Daoy (cell line): ENCODE measurements around the gene POLRMT. TPM values are rescaled to one million over a fixed set of nuclear protein-coding genes. Genes with fewer than 3 reads are reported as not detected.

Experiments used
- DNase-seq: peaks from one replicate; pipeline ENCODE4 v3.0.0-alpha.2; 2015; ENCODE audit warnings: low read depth
- total RNA-seq: library from RNA; depleted of rRNA; stranded (reverse); fragments of >200 nt; shearing (Covaris generic); gene quantifications from 2 replicates; pipeline ENCODE4 v1.2.3, GENCODE V29; 2014; rRNA removed

Gene POLRMT
- total RNA-seq, 1 experiment from 2014 or later: 96.8 TPM

GRCh38 chr19:579111-579841 is 54.1 kb downstream of the POLRMT start:
- no peak for DNase-seq

GRCh38 chr19:577439-578392 is 55.6 kb downstream of the POLRMT start:
- DNase-seq: no peak

DNA sequence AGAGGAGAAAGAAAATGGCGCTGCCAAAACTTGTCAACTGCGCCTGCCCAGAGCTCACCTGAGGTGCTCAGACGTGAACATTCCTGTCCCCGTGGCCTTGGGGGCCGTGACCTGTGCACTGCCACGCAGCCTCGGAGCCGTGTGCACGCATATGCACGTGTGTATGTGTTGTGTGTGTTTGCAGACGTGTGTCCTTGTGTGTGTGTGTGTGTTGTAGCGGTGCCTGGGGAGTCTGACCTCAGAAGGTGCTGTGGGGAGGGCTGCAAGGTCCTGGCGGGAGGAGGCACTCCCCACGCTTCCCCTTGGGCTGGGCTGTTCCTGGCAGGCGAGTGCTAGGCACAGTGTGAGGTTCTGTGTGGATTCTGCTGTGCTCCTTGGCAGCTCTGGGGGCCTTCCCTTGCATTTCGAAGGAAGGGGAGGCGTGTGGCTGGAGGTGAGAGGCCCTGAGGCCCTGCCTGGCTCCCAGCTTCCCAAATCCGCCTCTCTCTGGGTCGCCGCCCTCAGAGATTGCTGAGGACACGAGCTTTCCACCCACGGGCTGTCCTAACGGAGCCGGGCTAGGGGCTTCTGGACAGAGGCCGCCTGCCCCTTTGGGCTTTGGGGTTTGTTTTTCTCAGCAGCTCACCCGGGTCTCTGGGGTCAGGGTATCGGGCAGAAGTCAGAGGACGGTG is 56.4 kb downstream of the POLRMT start:
- DNase-seq: no peak

GRCh38 chr19:575527-576506 is 57.5 kb downstream of the POLRMT start:
- peak; percentile 88 for DNase-seq

DNA sequence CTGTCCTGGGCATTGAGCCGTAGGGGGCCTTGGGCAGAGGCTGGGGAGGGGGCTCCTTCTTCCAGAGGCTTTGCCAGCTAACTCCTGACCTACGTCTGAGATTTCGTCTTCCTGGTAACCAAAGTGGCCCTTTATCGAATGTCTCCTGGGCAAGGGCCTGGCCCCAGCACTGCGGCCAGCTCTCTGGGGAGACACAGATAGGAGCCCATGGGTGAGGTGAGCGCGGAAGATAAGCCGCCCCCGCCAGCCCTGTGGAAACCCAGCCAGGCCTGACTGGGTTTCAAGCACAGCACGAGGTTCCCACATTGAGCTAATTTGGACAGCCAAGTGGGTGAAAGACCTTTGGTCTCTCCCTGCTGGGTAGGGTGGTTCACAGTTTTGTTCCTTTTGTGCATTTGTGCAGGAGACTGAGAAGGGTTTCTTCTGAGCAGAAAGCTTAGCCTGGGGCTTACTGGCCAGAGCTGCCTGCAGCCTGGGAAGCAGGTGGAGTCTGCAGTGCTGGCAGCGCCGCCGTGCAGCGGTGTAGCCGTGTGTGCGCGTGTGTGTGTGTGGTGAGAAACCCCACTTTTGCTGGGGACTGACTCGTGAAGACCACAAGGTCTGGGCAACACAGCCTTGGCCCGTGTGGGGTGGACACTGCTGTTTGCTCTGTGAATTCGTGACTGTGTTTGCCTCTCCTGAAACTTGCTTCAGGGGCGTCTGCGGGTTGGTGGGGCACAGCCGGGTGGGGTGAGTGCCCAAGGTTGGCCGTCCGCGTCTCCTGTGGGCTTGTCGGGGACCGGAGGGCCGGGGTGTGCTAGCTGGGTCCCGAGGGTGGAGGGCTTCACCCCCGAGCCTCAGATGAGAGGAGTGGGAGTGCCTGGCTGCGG is 58.4 kb downstream of the POLRMT start:
- peak; percentile 57 for DNase-seq

DNA sequence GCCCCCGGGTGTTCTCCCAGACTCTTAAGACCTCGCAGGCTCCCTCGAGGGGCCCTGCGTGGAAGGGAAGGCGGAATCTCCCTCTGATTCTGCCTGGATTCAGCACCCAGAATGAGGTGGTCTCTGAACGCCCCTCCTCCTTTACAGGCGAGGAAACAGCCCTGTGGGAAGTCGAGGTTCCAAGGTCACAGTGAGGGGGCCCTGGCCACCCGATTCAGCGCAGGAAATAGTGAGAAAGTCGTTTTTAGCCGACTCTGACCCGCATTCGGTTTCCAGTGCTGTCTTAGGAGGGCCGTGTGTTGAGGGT is 59.9 kb downstream of the POLRMT start:
- no peak for DNase-seq

- peak; percentile 57 for DNase-seq
Measured at GRCh38 chr19:572743-573518, 60.4 kb downstream of the POLRMT start.

DNA sequence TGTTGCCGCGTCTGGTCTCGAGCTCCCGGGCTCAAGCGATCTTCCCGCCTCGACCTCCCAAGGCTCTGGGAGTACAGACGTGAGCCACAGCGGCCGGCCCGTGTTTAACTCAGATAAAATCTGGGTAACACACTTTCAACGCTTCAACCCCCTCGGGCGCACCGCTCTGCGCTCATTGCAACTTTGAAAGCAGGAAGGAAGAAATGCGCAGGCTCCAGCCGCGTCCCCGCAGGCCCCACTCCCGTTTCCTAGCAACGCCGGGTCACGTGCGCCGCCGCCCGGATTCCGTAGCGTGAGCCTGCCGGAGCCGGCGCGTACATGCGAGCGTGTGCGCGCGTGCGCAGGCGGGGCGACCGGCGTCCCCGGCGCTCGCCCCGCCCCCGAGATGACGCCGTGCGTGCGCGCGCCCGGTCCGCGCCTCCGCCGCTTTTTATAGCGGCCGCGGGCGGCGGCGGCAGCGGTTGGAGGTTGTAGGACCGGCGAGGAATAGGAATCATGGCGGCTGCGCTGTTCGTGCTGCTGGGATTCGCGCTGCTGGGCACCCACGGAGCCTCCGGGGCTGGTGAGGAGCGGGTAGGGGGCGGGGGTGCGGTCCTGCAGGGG is 61.1 kb downstream of the POLRMT start, which contains the start of gene BSG:
Gene BSG (plus strand): TSS at position 457 of the 603 bp plus-strand sequence. CDS start 39 bp downstream, at position 496.
- DNase-seq: peak; percentile 99

DNA sequence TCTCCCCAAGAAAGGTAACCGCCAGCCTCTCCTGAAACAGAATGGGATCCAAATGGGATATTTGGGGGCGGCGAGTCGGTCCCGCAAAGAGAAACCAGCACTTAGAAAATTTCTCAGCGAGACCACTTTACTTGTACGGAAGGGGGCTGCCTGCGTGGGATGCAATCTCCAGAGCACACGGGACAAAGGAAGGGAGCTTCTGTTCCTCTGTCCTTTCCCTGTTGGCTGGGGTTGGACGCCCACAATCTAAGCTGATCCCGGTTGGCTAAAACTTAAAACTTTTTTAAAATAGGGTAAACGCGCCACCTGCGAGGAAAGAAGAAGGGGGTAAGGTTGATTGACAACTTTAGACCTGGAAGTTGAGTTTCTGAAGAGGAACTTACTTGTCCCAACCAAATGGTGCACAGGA is 61.8 kb downstream of the POLRMT start:
- peak; percentile 66 for DNase-seq

DNA sequence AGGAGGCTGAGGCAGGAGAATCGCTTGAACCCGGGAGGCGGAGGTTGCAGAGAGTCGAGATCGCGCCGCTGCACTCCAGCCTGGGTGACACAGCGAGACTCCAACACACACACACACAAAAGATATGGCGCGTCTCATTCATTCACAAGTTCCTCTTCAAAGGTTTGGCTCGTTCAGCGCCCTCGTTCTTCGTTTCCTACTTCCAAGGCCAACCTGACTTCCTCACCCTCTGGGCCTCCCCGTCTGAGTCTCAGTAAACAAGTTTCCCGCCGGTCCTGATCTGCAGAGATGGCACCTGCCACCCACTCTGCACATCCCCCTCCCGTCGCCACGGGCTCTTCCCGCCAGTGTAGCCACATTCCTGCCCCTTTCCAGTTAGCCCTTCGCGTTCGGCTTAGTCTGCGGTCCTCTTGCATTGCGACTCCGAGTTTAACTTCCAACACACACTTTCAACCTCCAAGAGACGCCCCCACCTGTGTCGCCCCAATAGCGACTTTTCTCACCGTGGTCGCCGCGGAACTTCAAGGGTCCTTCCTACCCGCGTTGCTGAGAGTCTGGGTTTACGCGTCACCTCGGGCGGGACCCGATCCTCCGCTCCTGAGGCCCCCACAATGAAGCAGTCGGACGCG is 62.3 kb downstream of the POLRMT start:
- DNase-seq: peak; percentile 74

DNA sequence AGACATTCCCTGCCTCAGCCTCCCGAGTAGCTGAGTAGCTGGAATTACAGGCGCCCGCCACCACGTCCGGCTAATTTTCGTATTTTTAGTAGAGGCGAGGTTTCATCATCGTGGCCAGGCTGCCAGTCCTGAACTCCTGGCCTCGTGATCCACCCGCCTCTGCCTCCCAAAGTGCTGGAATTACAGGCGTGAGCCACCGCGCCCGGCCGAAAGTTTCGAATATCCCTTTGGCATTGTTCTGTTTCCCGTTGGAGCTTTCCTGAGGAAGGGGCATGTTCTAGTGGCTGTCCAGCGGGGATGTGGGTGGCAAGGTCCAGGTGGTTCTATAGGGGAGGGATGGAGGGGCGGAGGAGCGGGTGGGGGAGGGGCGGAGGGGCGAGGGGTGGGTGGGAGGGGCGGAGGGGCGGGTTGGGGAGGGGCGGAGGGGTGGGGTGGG is 63.1 kb downstream of the POLRMT start:
- DNase-seq: no peak

- DNase-seq: no peak
Measured at GRCh38 chr19:567296-567900, 65.9 kb downstream of the POLRMT start.

Other genes with a start within 250 kb of the POLRMT start
- 0.06 TPM in 1 of 2 replicates, not detected in the other for gene C2CD4C, start 224.4 kb downstream of the POLRMT start, total RNA-seq
- gene SHC2, start 172.5 kb downstream of the POLRMT start, total RNA-seq: 0.11 TPM in 1 of 2 replicates, not detected in the other
- not detected in 2 replicates for gene MADCAM1, start 137.1 kb downstream of the POLRMT start, total RNA-seq
- gene TPGS1, start 126.0 kb downstream of the POLRMT start, total RNA-seq: 54.9 and 58.9 TPM in 2 replicates
- gene CDC34, start 101.8 kb downstream of the POLRMT start, total RNA-seq: 105 and 108 TPM in 2 replicates
- 4.2 and 5.5 TPM in 2 replicates for gene GZMM, start 89.5 kb downstream of the POLRMT start, total RNA-seq
- gene BSG, start 60.9 kb downstream of the POLRMT start, total RNA-seq: 501 and 514 TPM in 2 replicates
- 0.09 and 0.97 TPM in 2 replicates for gene HCN2, start 43.7 kb downstream of the POLRMT start, total RNA-seq
- gene FGF22, start 6.3 kb upstream of the POLRMT start, total RNA-seq: not detected in 2 replicates
- 58.2 and 62.7 TPM in 2 replicates for gene RNF126, start 29.7 kb upstream of the POLRMT start, total RNA-seq
- gene FSTL3, start 42.9 kb upstream of the POLRMT start, total RNA-seq: 104 and 119 TPM in 2 replicates
- gene PRSS57, start 61.9 kb upstream of the POLRMT start, total RNA-seq: not detected in 2 replicates
- gene PALM, start 75.4 kb upstream of the POLRMT start, total RNA-seq: 1.1 and 7.7 TPM in 2 replicates
- 1.5 and 2.0 TPM in 2 replicates for gene MISP, start 117.6 kb upstream of the POLRMT start, total RNA-seq
- gene PTBP1, start 163.9 kb upstream of the POLRMT start, total RNA-seq: 205 and 246 TPM in 2 replicates
- 0.11 and 1.2 TPM in 2 replicates for gene PLPPR3, start 188.4 kb upstream of the POLRMT start, total RNA-seq
- gene AZU1, start 194.3 kb upstream of the POLRMT start, total RNA-seq: not detected in 2 replicates
- gene PRTN3, start 207.5 kb upstream of the POLRMT start, total RNA-seq: not detected in 2 replicates
- not detected in 2 replicates for gene ELANE, start 218.8 kb upstream of the POLRMT start, total RNA-seq
- gene CFD, start 226.1 kb upstream of the POLRMT start, total RNA-seq: 5.7 and 18.2 TPM in 2 replicates